ENCODE data around the gene NIPSNAP3A. TPM values are rescaled to one million over a fixed set of nuclear protein-coding genes. Genes with fewer than 3 reads are reported as not detected.

Gene NIPSNAP3A
- total RNA-seq, 1 donor from 2014 or later = 25.6 TPM

DNA sequence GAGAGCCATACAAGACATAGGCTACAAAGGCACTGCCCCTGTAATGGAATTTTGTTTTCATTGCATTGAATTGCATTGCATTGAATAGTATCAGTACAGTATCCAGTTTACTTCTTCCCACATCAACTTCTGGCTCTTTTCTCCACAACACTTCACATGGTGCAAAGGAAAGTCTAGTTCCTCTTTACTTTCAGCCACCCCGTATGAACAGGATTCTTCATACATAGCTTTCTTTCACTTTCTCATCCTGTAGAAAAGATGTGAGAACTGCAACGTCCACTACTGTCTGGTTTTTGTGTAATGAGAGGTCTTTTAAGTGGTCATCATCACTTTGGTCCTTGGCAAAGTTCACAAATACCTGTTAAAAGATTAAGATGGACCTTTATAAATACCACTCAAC is 36.6 kb downstream of the NIPSNAP3A start:
- Histone ChIP-seq H3K4me3 (no peak overlapping the region), H3K27me3 (ENCODE audit: low read depth) (no peaks in the 10 kb centered on the region), H3K4me1 (no peaks in the 10 kb centered on the region), H3K9me3 (no peaks in the 10 kb centered on the region), H3K36me3 (peaks cover 74% of the 10 kb centered on the region), H3K27ac (no peak overlapping the region)
- DNase-seq (no peak), ATAC-seq (peak in 1 of 2 donors; percentile 24)
- intact Hi-C loops (cut with DNase I) = no loop called here
- TF ChIP-seq, protein P1, sequence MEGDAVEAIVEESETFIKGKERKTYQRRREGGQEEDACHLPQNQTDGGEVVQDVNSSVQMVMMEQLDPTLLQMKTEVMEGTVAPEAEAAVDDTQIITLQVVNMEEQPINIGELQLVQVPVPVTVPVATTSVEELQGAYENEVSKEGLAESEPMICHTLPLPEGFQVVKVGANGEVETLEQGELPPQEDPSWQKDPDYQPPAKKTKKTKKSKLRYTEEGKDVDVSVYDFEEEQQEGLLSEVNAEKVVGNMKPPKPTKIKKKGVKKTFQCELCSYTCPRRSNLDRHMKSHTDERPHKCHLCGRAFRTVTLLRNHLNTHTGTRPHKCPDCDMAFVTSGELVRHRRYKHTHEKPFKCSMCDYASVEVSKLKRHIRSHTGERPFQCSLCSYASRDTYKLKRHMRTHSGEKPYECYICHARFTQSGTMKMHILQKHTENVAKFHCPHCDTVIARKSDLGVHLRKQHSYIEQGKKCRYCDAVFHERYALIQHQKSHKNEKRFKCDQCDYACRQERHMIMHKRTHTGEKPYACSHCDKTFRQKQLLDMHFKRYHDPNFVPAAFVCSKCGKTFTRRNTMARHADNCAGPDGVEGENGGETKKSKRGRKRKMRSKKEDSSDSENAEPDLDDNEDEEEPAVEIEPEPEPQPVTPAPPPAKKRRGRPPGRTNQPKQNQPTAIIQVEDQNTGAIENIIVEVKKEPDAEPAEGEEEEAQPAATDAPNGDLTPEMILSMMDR (IDR thresholded peaks at IDR 0.05) = no peak

DNA sequence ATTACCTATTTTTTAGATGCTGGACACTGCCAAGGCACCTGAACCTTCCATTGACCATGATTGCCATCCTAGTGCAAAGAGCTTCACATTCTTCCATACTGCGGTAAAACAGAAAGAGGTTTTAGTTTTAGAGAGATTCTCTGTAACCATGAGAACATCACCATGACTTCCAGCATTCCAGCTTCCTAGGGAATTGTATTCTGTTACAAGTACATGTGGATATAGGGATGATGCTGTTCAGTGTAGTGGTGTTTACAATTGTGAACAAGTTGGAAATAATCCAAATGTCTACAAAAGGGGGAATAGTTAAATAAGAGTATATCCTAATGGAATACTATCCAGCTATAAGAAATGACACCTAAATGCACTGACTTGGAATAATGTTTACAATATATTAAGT is 38.8 kb downstream of the NIPSNAP3A start:
- H3K9me3 ChIP-seq = no peaks in the 10 kb centered on the region
- H3K27ac ChIP-seq = no peak overlapping the region
- H3K36me3 ChIP-seq = peaks cover 96% of the 10 kb centered on the region
- no peak for ATAC-seq
- H3K4me1 ChIP-seq = no peaks in the 10 kb centered on the region
- TF ChIP-seq, protein P1 (IDR thresholded peaks at IDR 0.05) = no peak
- no peak overlapping the region for H3K4me3 ChIP-seq
- no peak for DNase-seq
- intact Hi-C loops (cut with DNase I) = no loop called here
- H3K27me3 ChIP-seq (ENCODE audit: low read depth) = no peaks in the 10 kb centered on the region

DNA sequence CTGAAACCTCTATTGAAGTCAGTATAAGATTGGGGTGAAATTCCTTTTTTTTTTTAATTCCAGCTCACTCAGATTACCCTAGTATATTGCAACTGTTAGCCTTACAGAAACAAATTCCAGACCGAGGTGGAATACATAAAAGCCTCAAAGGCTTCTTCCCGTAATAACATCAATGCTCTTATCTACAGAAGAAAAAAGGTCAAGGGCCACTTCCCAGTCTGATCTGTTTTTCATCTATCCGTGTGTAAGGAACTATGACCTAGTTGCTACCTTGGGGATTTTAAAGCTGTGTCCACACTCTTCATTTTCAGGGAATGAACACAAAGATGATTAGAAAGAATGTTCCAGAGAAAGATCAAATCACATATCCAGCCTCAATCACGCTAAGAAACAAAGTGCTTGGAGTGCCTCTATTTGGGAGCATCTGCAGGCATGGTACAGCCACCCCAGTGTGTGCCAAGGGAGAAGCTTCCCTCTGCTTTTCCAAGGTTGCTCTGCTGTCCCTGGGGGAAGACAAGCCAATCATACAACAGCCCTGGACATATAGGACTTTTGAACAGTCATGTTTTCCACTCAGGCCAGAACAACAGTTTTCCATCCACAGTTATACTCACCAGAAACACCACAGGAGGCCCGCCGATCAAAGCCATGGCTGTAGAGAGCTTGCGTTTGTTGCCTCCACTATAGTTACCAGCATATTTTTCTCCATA is 40.0 kb downstream of the NIPSNAP3A start:
- no peaks in the 10 kb centered on the region for H3K9me3 ChIP-seq
- TF ChIP-seq, protein P1 (IDR thresholded peaks at IDR 0.05) = no peak
- no peaks in the 10 kb centered on the region for H3K4me1 ChIP-seq
- H3K27ac ChIP-seq = no peak overlapping the region
- intact Hi-C loops (cut with DNase I) = no loop called here
- DNase-seq (no peak), ATAC-seq (no peak)
- peaks cover 100% of the 10 kb centered on the region for H3K36me3 ChIP-seq
- no peaks in the 10 kb centered on the region for H3K27me3 ChIP-seq (ENCODE audit: low read depth)
- no peak overlapping the region for H3K4me3 ChIP-seq

DNA sequence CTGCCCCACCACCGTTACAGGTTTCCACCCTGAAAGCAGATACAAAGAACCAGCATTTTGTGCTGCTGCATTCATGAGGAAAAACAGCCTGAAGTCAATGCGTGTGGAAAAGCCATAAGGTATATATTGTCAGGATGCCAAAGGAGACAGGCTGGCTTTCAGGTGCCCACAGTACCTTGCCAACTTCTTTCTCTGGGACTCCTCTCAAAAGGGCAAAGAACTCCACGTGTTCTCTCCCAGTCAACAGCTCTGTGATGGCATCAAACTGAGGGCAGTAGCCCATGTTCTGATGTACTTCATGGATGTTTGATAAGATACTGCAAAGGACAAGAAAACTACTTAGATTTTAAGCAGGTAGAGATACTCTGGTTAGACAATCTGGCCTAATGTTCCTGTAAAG is 40.8 kb downstream of the NIPSNAP3A start:
- intact Hi-C loops (cut with DNase I) = no loop called here
- Histone ChIP-seq H3K4me3 (no peak overlapping the region), H3K36me3 (peaks cover 100% of the 10 kb centered on the region), H3K27me3 (ENCODE audit: low read depth) (no peaks in the 10 kb centered on the region), H3K27ac (no peak overlapping the region), H3K9me3 (no peaks in the 10 kb centered on the region), H3K4me1 (no peaks in the 10 kb centered on the region)
- no peak for DNase-seq
- no peak for ATAC-seq
- TF ChIP-seq, protein P1 (IDR thresholded peaks at IDR 0.05) = no peak

DNA sequence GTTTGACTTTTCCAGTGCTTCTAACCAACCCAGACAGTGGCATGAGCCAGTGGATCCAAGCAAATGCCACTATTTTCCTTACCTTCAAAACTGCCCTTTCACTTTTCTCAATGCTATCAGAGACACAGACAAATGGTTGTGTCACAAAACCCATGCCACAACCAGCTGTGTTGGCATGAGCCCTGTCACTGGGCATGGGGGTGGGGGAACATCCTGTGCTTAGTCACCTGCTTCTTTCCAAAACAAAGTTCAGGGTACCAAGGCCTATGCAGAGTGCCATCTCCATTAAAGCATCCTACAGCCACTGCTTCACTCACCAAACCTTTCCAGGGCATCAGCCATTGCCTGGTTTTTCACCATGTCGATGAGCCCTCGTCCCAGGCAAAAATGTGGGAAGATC is 46.6 kb downstream of the NIPSNAP3A start:
- ATAC-seq (no peak), DNase-seq (no peak)
- Histone ChIP-seq H3K4me3 (no peak overlapping the region), H3K9me3 (no peaks in the 10 kb centered on the region), H3K4me1 (peaks cover 7% of the 10 kb centered on the region), H3K27me3 (ENCODE audit: low read depth) (no peaks in the 10 kb centered on the region), H3K27ac (no peak overlapping the region), H3K36me3 (peaks cover 100% of the 10 kb centered on the region)
- TF ChIP-seq, protein P1 (IDR thresholded peaks at IDR 0.05) = no peak
- intact Hi-C loops (cut with DNase I) = no loop called here
